SJSA1 (cell line): ENCODE data around the gene NPC1. TPM values are rescaled to one million over a fixed set of nuclear protein-coding genes. Genes with fewer than 3 reads are reported as not detected.

Experiments
- DNase-seq, 2 experiments: peaks; one replicate each; pipeline ENCODE4 v3.0.0-alpha.2; 2015 to 2020; ENCODE audit warnings: low spot score in 2 of 2, low read depth in 1 of 2
- H3K27ac ChIP-seq: fragments of 250-450 bp; sonication (Bioruptor Pico); 2 replicates; pipeline ENCODE4 v1.5.1; 2020; ENCODE audit warnings: mild to moderate bottlenecking, moderate library complexity
- H3K27me3 ChIP-seq: fragments of 250-450 bp; sonication (Bioruptor Pico); replicated peaks from 2 replicates; pipeline ENCODE4 v1.5.1; 2020; ENCODE audit warnings: mild to moderate bottlenecking, moderate library complexity
- H3K36me3 ChIP-seq: fragments of 250-450 bp; sonication (Bioruptor Pico); 2 replicates; pipeline ENCODE4 v1.5.1; 2020; ENCODE audit warnings: mild to moderate bottlenecking
- H3K4me1 ChIP-seq: fragments of 250-450 bp; sonication (Bioruptor Pico); replicated peaks from 2 replicates; pipeline ENCODE4 v1.6.1; 2021; ENCODE audit warnings: mild to moderate bottlenecking
- H3K4me3 ChIP-seq: fragments of 250-450 bp; sonication (Bioruptor Pico); 2 replicates; pipeline ENCODE4 v1.5.1; 2020; ENCODE audit warnings: mild to moderate bottlenecking
- H3K9me3 ChIP-seq: fragments of 250-450 bp; sonication (Bioruptor Pico); replicated peaks from 2 replicates; pipeline ENCODE4 v1.5.1; 2020; ENCODE audit warnings: mild to moderate bottlenecking
- total RNA-seq: library from RNA; depleted of rRNA; stranded (reverse); fragments of >200 nt; shearing (Covaris generic); gene quantifications from 2 replicates; pipeline ENCODE4 v1.2.3, GENCODE V29; 2014

Gene NPC1
- total RNA-seq, 1 experiment from 2014 or later: 38.7 TPM

DNA sequence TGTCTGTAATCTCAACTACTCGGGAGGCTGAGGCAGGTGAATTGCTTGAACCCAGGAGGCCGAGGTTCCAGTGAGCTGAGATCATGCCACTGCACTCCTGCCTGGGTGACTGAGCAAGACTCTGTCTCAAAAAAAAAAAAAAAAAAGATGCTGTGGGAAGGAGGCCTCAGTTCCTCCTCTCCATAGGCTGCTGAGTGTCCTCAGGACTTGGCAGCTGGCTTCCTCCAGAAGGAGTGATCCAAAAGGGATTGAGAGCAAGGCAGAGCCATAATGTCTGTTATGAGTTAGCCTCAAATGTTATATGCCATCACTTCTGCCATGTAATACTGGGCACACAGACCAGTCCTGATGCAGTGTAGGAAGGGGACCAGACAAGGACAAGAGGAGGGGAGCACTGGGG is 6.6 kb upstream of the NPC1 start:
- Histone ChIP-seq H3K4me1 (peaks cover 19% of the 10 kb centered on the region), H3K27ac (no peak overlapping the region), H3K9me3 (no peaks in the 10 kb centered on the region), H3K4me3 (no peak overlapping the region), H3K36me3 (no peaks in the 10 kb centered on the region), H3K27me3 (no peaks in the 10 kb centered on the region)
- DNase-seq: no peak

DNA sequence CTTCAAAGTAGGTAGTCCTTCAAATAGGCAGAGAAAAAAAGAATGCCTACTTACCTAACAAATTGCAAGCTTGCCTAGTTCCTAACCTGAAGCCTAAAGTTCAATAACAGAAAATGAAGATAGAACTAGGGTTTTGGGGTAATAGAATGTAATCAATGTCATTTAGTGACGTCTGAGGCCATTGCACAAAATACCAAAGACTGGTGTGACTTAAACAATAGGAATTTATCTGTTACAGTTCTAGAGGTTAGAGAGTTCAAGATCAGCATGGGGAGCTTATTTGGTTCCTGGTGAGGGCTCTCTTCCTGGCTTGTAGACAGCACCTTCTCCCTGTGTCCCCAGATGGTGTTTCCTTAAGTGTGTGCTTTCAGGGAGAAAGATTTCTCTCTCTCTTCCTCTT is 4.7 kb upstream of the NPC1 start:
- Histone ChIP-seq H3K27me3 (no peaks in the 10 kb centered on the region), H3K9me3 (no peaks in the 10 kb centered on the region), H3K36me3 (peaks cover 6% of the 10 kb centered on the region; the same call in 1 of the 2 replicates), H3K4me3 (no peak overlapping the region), H3K27ac (no peak overlapping the region), H3K4me1 (peaks cover 23% of the 10 kb centered on the region)
- DNase-seq: no peak

DNA sequence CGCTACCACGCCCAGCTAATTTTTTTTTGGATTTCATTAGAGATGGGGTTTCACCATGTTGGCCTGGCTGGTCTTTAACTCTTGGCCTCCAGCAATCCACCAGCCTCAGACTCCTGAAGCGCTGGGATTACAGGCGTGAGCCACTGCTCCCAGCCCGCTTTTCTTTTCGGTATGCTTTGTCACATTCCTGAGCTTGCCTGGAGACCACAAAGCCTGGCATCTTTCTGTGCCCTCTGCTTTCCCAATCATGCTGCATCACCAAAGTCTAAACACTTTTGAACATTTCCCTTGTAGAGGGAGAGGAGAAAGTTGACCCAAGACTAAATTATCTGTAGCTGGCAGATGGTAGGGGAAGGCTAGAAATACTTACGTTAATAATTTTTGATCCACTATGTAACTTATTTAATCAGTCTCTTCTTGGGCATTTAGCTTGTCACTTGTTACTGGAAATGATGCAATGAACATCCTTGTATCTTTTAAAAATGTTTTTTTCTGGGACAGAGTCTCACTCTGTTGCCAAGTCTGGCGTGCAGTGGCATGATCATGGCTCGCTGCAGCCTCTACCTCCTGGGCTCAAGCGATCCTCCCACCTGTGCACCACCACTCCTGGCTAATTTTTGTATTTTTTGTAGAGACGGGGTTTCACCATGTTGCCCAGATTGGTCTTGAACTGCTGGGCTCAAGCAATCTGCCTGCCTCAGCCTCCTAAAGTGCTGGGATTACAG is 2.7 kb upstream of the NPC1 start:
- no peaks in the 10 kb centered on the region for H3K9me3 ChIP-seq
- DNase-seq: peak; percentile 49 to 55
- no peak overlapping the region for H3K27ac ChIP-seq
- peaks cover 6% of the 10 kb centered on the region; the same call in 1 of the 2 replicates for H3K36me3 ChIP-seq
- H3K27me3 ChIP-seq: no peaks in the 10 kb centered on the region
- H3K4me1 ChIP-seq: peaks cover 32% of the 10 kb centered on the region
- no peak overlapping the region for H3K4me3 ChIP-seq

DNA sequence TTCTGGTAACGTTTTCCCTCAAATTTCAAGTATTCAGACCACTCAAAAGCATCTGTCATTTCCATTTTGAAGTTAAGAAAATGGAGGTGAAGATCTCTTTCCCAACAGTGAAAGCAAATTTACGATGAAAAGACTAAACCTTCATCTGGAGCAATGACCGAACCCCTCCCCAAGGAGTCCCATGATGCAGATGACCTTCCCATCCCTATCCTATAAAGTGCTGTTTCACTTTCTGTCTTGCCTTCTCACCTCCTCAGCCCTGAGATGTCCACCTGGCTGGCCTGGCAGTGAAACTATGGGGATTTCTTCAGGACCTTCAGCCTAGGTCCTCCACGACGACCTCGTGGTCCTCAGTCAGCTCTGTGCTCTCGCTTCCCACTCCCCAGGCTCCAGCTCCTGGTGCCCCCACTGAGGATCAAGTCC is 925 bp upstream of the NPC1 start:
- H3K4me1 ChIP-seq: peaks cover 26% of the 10 kb centered on the region
- H3K9me3 ChIP-seq: no peaks in the 10 kb centered on the region
- peaks cover 6% of the 10 kb centered on the region; the same call in 1 of the 2 replicates for H3K36me3 ChIP-seq
- H3K27ac ChIP-seq: no peak overlapping the region
- H3K27me3 ChIP-seq: no peaks in the 10 kb centered on the region
- peak overlapping the region; percentile 77 for H3K4me3 ChIP-seq
- no peak for DNase-seq

DNA sequence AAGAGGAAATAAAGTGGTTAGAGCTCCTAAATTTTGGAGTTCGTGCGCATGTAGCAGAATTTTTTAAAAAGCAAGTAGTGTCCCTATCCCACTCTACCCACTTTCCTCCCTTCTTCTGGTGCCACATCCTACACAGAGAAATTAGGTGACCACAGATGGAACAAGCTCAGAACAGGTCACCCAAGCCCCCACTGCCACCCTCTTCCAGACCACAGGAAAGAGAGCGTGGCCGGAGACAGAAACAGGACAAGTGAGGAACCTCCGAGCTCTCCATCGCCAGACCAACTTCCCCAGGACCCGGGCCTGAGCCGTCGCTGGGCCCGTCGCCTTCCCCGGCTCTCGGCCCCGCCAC is 433 bp downstream of the NPC1 start:
- Histone ChIP-seq H3K36me3 (peaks cover 9% of the 10 kb centered on the region; the same call in 1 of the 2 replicates), H3K9me3 (no peaks in the 10 kb centered on the region), H3K4me3 (peak overlapping the region; percentile 77), H3K27ac (peak overlapping the region; percentile 98), H3K27me3 (no peaks in the 10 kb centered on the region), H3K4me1 (peaks cover 35% of the 10 kb centered on the region)
- no peak for DNase-seq

DNA sequence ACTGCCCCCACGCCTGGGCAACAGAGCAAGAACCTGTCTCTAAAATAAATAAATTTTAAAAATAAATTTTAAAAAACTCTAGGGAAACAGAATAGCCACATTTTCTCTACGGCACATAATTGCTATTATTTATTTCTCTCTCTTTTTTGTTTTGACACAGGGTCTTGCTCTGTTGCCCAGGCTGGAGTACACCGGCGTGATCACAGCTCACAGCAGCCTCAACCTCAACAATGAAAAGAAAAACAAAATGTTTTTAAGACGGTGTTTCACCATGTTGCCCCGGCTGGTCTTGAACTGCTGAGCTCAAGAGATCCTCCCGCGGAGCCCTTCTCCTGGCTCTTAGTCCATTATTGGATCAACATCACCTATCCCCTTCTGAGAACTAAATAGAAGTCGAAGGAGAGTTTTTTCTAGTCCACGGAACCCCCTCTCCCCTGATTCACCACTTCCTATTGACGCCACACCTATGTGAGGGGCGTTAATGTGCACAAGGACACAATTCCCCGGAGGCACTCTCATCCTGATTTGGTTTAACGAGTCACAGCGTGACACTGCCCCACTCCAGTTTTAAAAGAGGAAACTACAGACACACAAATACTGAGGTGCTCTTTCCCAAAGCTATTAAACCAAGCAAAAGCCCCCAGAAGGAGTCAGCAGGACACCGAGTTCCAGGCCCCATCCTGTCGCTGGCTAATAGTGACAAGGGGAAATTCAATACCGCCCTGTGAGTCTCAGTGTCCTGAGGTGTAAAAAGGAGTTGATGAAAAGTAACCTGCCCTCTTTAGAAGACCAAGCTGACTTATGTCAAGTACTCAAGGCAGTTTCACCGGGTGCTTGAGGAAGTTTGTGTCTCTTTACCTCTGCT is 1.1 kb downstream of the NPC1 start:
- H3K9me3 ChIP-seq: no peaks in the 10 kb centered on the region
- peak in 1 of 2 experiments; percentile 42 for DNase-seq
- peaks cover 14% of the 10 kb centered on the region for H3K36me3 ChIP-seq
- peaks cover 42% of the 10 kb centered on the region for H3K4me1 ChIP-seq
- peak overlapping the region; percentile 77 for H3K4me3 ChIP-seq
- peak overlapping the region; percentile 98 for H3K27ac ChIP-seq
- H3K27me3 ChIP-seq: no peaks in the 10 kb centered on the region

DNA sequence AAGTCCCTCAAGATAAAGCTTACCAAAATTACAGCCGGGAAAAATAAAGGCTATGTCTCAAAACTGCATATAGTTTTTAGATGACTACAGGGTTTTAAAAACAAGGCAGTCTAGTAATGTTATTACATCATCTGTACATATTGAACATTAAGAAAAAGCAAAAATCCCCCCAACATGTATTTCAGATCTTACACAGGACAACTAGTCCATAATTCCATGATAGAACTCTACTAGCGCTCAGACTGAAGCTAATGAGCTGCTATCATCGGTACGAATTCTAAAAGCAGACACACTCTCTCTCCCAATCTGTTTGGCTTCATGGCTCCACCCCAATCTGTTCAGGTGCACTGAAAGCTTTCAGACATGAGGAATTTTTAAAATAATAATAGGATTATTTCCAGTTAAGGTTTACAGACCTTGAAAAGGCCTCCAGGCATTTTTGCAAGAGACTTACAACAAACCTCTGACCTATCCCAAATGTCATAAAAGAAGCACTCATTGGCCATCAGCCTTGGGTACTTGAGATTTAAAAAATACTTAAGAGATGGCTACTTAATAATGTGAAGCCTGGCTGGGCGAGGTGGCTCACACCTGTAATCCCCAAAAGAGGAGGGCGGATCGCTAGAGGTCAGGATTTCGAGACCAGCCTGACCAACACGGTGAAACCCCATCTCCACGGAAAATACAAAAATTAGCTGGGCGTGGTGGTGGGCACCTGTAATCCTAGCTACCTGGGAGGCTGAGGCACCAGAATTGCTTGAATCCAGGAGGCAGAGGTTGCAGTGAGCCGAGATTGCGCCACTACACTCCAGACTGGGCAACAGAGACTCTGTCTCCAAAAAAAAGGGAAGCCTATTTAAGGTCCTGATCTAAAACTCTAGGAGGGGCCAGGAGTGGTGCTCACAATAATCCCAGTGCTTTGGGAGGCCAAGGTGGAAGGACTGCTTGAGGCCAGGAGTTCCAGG is 2.0 kb downstream of the NPC1 start:
- no peaks in the 10 kb centered on the region for H3K27me3 ChIP-seq
- H3K4me1 ChIP-seq: peaks cover 51% of the 10 kb centered on the region
- no peak for DNase-seq
- H3K4me3 ChIP-seq: no peak overlapping the region
- peaks cover 18% of the 10 kb centered on the region for H3K36me3 ChIP-seq
- no peaks in the 10 kb centered on the region for H3K9me3 ChIP-seq
- H3K27ac ChIP-seq: no peak overlapping the region

DNA sequence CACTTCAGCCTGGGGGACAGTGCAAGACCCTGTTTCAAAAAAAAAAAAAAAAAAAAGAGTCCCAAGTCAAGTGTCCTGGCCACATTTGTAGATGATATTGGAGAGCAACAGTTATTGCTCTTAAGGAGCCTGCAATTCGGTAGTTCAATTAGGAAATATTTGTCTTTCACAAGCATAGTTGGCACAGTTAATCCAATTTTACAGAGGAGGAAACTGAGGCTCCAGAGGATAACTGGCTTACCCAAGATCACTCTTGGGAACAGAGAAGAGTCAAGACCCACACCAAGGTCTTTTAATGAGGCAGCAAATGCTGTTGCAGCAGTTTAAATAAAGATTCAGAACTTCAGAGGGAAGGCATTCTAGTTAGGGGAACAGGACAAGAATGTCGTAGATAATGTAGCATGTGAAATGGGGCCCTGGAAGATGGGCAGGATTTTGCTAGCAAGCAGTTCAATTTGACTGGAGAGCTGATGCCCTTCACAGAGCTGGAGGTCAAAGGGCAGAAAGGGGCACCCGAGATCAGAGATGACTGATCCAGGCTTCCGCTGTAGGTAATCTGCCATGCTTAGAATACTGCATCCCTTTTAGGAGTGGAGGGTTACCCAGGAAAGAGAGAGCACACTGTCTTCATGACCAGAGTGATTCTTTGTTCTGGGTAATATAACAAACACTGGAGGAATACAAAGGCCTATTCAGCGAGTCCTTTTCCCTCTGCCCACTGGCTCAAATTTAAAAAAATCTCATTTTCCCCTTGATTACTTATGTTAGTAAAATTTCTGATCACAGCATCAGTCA is 3.0 kb downstream of the NPC1 start:
- Histone ChIP-seq H3K4me3 (no peak overlapping the region), H3K36me3 (peaks cover 22% of the 10 kb centered on the region), H3K27ac (no peak overlapping the region), H3K9me3 (no peaks in the 10 kb centered on the region), H3K27me3 (no peaks in the 10 kb centered on the region), H3K4me1 (peaks cover 49% of the 10 kb centered on the region)
- DNase-seq: no peak

DNA sequence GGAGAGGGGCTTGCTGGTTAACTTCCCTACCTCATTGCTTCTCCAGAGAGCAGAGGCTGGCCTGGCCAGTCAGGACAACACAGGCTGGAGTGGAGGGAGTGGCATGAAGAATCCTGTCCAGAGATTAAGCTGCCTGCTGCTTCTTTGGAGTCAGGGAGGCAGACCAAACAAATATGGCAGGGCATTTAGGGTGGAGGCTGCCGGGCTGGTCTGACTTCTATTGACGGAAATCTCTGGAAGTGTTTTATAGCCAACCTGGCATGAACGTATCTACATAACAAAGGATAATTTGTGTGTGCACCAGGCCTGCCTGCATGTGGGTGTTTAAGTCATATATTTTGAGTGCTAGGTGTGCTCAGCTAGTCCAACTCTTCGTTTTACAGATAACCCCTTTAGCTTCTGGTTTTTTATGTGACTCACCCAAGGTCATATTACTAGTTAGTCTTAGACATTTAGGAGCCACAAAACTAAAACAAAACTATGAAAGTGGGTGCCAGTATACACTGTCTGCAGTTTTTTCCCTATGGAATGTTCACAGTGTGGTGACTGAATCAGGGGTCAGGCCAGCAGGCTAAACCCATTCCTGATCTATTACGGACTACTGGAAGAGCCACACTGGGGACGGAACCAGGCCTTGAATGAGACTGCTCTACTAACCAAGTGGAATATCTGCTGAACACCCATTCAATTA is 5.5 kb downstream of the NPC1 start:
- Histone ChIP-seq H3K9me3 (no peaks in the 10 kb centered on the region), H3K27ac (peak overlapping the region; percentile 71), H3K4me1 (peaks cover 44% of the 10 kb centered on the region), H3K27me3 (no peaks in the 10 kb centered on the region), H3K36me3 (peaks cover 22% of the 10 kb centered on the region), H3K4me3 (no peak overlapping the region)
- peak; percentile 77 to 82 for DNase-seq

DNA sequence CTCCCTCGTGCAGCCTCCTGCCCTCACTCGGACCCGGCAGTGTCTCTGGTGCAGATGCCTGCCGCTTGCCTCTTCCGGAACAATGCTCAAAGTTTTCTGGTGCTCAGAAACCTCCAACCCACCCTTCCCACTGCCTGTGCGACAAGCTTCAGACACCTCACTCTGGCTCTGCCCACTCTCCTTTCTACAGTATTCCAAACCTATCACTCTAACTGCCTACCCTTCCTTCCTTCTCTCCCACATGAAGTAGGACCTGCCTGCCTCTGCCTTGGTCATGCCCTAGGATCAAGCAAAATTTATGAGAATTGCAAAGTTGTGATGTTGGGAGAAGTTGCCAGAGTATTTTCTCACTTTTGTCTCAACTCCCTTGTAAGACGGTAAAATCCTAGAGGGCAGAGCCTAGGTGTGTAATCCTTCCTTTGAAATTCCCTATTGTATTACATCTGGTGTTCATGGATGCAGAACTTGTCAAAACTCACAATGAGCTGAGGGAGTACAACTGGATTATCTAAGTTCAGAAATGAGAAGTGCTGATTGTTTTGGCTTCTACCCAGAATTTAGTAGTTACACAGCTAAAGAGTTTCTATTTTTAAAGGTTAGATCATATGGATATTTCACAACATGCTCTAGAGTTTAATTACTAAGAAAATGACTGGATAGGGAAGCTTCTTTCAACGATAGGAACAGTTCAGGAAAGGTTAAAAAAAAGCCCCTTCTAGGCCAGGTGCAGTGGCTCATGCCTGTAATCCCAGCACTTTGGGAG is 7.2 kb downstream of the NPC1 start:
- Histone ChIP-seq H3K4me3 (no peak overlapping the region), H3K36me3 (peaks cover 29% of the 10 kb centered on the region), H3K9me3 (no peaks in the 10 kb centered on the region), H3K27me3 (no peaks in the 10 kb centered on the region), H3K4me1 (peaks cover 47% of the 10 kb centered on the region), H3K27ac (no peak overlapping the region)
- no peak for DNase-seq

DNA sequence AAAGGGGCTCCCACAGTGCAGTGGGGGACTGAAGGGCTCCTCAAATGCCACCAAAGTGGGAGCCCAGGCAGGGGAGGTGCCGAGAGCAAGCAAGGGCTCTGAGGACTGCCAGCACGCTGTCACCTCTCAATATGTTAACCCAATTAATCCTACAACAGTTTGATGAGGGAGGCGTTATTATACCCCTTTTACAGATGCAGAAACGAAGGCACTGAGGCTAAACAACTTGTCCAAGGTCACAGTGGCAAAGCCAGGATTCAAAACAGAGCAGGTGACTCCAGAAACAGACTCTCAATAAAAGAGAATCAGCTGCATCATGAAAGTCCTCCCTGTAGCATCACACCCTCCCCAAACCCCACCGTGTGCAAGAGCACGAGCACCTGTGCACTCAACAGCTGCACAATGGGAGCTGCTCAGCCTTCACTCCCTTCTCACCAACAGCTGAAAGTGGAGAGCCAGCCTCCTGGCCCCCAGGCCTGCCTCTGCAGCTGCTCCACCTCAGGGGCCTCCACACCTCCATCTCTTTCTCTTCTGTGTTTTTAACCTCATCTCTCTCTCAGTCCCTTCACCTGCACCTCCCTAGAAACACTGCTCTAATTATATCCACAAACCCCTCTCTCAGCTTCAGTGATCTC is 8.1 kb downstream of the NPC1 start:
- Histone ChIP-seq H3K27ac (no peak overlapping the region), H3K27me3 (no peaks in the 10 kb centered on the region), H3K36me3 (peaks cover 34% of the 10 kb centered on the region), H3K9me3 (no peaks in the 10 kb centered on the region), H3K4me1 (peaks cover 55% of the 10 kb centered on the region), H3K4me3 (no peak overlapping the region)
- DNase-seq: no peak
